GM19099 (cell line): ENCODE measurements around the gene KCNQ5.

Experiments
- POLR2A ChIP-seq: IDR thresholded peaks from 3 replicates; pipeline ENCODE4 v1.6.1; 2011; ENCODE audit warnings: low read depth; ENCODE audit not compliant: insufficient read length; ENCODE audit errors: extremely low read depth

Gene KCNQ5

GRCh38 chr6:72635636-72636035 is 13.8 kb downstream of the KCNQ5 start:
- TF ChIP-seq POLR2A = no peak

GRCh38 chr6:72636215-72636614 is 14.4 kb downstream of the KCNQ5 start:
- no peak for TF ChIP-seq POLR2A

GRCh38 chr6:72636786-72637185 is 14.9 kb downstream of the KCNQ5 start:
- no peak for TF ChIP-seq POLR2A

- TF ChIP-seq POLR2A = no peak
These were observed 18.2 kb downstream of the KCNQ5 start for GRCh38 chr6:72639920-72640614.

- no peak for TF ChIP-seq POLR2A
These were observed 18.7 kb downstream of the KCNQ5 start for GRCh38 chr6:72640615-72640930.

GRCh38 chr6:72642435-72642834 is 20.6 kb downstream of the KCNQ5 start:
- no peak for TF ChIP-seq POLR2A

- no peak for TF ChIP-seq POLR2A
These were observed 21.4 kb downstream of the KCNQ5 start for GRCh38 chr6:72643214-72643613.

GRCh38 chr6:72646604-72647485 is 25.0 kb downstream of the KCNQ5 start:
- TF ChIP-seq POLR2A = no peak

GRCh38 chr6:72647489-72647888 is 25.6 kb downstream of the KCNQ5 start:
- no peak for TF ChIP-seq POLR2A

- TF ChIP-seq POLR2A = no peak
These were observed 27.4 kb downstream of the KCNQ5 start for GRCh38 chr6:72649032-72649984.

GRCh38 chr6:72650081-72650745 is 28.3 kb downstream of the KCNQ5 start:
- no peak for TF ChIP-seq POLR2A

- no peak for TF ChIP-seq POLR2A
These were observed 29.3 kb downstream of the KCNQ5 start for GRCh38 chr6:72651174-72651573.

GRCh38 chr6:72651967-72652956 is 30.4 kb downstream of the KCNQ5 start:
- no peak for TF ChIP-seq POLR2A
